K562 (cell line): ENCODE results near the gene CCDC159. TPM values are rescaled to one million over a fixed set of nuclear protein-coding genes. Genes with fewer than 3 reads are reported as not detected.

Experiments used
- NRF1 ChIP-seq, 2 experiments: fragments of 450-650 bp; IDR thresholded peaks in 1 of 2; conservative IDR thresholded peaks in 1 of 2; 2 replicates each; pipeline ENCODE4 v1.6.1; 2014; ENCODE audit warnings: mild to moderate bottlenecking in 2 of 2
- RBFOX2 ChIP-seq: fragments of 200-400 bp; formaldehyde crosslinking; IDR thresholded peaks from 2 replicates; pipeline ENCODE4 v1.6.1; 2017; ENCODE audit warnings: low read depth, mild to moderate bottlenecking, low read length, moderate library complexity
- SIN3A ChIP-seq, 2 experiments: fragments of 150-350 bp in 1 of 2; IDR thresholded peaks; 2 replicates each; pipeline ENCODE4 v1.6.1; 2011 to 2016; ENCODE audit warnings: borderline replicate concordance in 2 of 2, low read depth in 2 of 2, low read length in 2 of 2, mild to moderate bottlenecking in 2 of 2, moderate library complexity in 2 of 2; ENCODE audit not compliant: control insufficient read depth in 1 of 2
- SMARCB1 ChIP-seq: IDR thresholded peaks from 2 replicates; pipeline ENCODE4 v1.6.1; 2011; ENCODE audit warnings: improper control_type of control experiment, low read depth; ENCODE audit not compliant: insufficient read length
- ZNF354B ChIP-seq: fragments of 250-450 bp; sonication (Bioruptor Pico); IDR thresholded peaks from 2 replicates; pipeline ENCODE4 v1.4.0; 2020
- polyA plus RNA-seq, 8 experiments: library from polyadenylated mRNA; depleted of rRNA in 4 of 8; stranded (reverse) in 5 of 8; unstranded in 3 of 8; fragments of >200 nt; fragmentation: Nextera tagmentation in 2 of 8; fragmentation: Illumina TruSeq in 1 of 8; extraction: Ambion mirVana in 2 of 8; extraction: Trizol in 1 of 8; gene quantifications; 2 replicates each; pipeline versions ENCODE4 v1.2.1 to v1.2.3, GENCODE V29; 2011 to 2014; ENCODE audit warnings: inconsistent platforms in 1 of 8, missing spikeins in 1 of 8
- total RNA-seq, 7 experiments: library from RNA; depleted of rRNA in 6 of 7; stranded (reverse); fragments of >200 nt in 6 of 7; fragmentation: Illumina TruSeq in 2 of 7; extraction: Trizol in 2 of 7; gene quantifications; 2 replicates each; pipeline versions ENCODE4 v1.2.1 to v1.2.3, GENCODE V29; 2011 to 2021; ENCODE audit warnings: low replicate concordance in 1 of 7
- TF ChIP-seq, protein P1 (sequence below): fragments of 450-650 bp; IDR thresholded peaks from 2 replicates; pipeline ENCODE4 v1.6.1; 2016; ENCODE audit warnings: mild to moderate bottlenecking, moderate library complexity
- TF ChIP-seq, protein P2 (sequence below): fragments of 450-650 bp; IDR thresholded peaks from 2 replicates; pipeline ENCODE4 v1.6.1; 2016; ENCODE audit warnings: antibody characterized with exemption
- TF ChIP-seq, protein P3 (sequence below): fragments of 450-650 bp; formaldehyde crosslinking; IDR thresholded peaks from 2 replicates; pipeline ENCODE4 v1.4.0; 2022; ENCODE audit warnings: missing genetic modification characterization
- TF ChIP-seq, protein P4 (sequence below), 2 experiments: fragments of 450-650 bp; conservative IDR thresholded peaks; 2 replicates each; pipeline ENCODE4 v1.6.1; 2017; ENCODE audit warnings: mild to moderate bottlenecking in 2 of 2, moderate library complexity in 2 of 2

CCDC159 gene
- total and polyA plus RNA-seq, 9 of the 15 experiments (the other 6 are each of a cell fraction or from before 2014, with no cell fraction given): 0.68 to 10.1 (median 4.7) TPM

DNA sequence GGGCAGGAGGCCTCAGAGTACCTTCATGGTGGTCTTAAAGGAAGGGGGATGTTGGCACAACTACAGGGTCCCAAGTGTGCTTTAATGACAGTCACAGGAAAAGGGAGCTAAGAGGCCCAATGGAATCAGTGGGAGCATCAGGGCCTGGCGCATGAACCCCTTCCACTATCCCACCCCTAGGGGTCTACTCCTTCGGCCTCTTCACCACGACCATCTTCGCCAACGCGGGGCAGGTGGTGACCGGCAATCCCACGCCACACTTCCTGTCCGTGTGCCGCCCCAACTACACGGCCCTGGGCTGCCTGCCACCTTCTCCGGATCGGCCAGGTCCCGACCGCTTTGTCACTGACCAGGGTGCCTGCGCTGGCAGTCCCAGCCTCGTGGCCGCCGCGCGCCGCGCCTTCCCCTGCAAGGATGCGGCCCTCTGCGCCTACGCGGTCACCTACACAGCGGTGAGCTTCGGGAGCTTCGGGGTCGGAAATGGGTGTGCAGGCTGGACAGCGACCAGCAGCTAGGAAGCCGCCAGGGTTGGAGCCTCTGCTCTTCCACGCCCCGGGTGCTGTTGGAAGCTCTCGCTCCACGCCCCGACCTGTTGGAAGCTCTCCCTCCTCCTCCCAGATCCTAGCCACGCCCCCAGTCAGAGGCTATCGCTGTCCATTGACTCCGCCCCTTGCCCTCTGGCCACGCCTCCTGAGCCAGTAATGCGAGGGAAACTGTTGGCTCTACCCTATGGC lies 14.9 kb downstream of the CCDC159 start (continued):
- TF ChIP-seq, protein P1, sequence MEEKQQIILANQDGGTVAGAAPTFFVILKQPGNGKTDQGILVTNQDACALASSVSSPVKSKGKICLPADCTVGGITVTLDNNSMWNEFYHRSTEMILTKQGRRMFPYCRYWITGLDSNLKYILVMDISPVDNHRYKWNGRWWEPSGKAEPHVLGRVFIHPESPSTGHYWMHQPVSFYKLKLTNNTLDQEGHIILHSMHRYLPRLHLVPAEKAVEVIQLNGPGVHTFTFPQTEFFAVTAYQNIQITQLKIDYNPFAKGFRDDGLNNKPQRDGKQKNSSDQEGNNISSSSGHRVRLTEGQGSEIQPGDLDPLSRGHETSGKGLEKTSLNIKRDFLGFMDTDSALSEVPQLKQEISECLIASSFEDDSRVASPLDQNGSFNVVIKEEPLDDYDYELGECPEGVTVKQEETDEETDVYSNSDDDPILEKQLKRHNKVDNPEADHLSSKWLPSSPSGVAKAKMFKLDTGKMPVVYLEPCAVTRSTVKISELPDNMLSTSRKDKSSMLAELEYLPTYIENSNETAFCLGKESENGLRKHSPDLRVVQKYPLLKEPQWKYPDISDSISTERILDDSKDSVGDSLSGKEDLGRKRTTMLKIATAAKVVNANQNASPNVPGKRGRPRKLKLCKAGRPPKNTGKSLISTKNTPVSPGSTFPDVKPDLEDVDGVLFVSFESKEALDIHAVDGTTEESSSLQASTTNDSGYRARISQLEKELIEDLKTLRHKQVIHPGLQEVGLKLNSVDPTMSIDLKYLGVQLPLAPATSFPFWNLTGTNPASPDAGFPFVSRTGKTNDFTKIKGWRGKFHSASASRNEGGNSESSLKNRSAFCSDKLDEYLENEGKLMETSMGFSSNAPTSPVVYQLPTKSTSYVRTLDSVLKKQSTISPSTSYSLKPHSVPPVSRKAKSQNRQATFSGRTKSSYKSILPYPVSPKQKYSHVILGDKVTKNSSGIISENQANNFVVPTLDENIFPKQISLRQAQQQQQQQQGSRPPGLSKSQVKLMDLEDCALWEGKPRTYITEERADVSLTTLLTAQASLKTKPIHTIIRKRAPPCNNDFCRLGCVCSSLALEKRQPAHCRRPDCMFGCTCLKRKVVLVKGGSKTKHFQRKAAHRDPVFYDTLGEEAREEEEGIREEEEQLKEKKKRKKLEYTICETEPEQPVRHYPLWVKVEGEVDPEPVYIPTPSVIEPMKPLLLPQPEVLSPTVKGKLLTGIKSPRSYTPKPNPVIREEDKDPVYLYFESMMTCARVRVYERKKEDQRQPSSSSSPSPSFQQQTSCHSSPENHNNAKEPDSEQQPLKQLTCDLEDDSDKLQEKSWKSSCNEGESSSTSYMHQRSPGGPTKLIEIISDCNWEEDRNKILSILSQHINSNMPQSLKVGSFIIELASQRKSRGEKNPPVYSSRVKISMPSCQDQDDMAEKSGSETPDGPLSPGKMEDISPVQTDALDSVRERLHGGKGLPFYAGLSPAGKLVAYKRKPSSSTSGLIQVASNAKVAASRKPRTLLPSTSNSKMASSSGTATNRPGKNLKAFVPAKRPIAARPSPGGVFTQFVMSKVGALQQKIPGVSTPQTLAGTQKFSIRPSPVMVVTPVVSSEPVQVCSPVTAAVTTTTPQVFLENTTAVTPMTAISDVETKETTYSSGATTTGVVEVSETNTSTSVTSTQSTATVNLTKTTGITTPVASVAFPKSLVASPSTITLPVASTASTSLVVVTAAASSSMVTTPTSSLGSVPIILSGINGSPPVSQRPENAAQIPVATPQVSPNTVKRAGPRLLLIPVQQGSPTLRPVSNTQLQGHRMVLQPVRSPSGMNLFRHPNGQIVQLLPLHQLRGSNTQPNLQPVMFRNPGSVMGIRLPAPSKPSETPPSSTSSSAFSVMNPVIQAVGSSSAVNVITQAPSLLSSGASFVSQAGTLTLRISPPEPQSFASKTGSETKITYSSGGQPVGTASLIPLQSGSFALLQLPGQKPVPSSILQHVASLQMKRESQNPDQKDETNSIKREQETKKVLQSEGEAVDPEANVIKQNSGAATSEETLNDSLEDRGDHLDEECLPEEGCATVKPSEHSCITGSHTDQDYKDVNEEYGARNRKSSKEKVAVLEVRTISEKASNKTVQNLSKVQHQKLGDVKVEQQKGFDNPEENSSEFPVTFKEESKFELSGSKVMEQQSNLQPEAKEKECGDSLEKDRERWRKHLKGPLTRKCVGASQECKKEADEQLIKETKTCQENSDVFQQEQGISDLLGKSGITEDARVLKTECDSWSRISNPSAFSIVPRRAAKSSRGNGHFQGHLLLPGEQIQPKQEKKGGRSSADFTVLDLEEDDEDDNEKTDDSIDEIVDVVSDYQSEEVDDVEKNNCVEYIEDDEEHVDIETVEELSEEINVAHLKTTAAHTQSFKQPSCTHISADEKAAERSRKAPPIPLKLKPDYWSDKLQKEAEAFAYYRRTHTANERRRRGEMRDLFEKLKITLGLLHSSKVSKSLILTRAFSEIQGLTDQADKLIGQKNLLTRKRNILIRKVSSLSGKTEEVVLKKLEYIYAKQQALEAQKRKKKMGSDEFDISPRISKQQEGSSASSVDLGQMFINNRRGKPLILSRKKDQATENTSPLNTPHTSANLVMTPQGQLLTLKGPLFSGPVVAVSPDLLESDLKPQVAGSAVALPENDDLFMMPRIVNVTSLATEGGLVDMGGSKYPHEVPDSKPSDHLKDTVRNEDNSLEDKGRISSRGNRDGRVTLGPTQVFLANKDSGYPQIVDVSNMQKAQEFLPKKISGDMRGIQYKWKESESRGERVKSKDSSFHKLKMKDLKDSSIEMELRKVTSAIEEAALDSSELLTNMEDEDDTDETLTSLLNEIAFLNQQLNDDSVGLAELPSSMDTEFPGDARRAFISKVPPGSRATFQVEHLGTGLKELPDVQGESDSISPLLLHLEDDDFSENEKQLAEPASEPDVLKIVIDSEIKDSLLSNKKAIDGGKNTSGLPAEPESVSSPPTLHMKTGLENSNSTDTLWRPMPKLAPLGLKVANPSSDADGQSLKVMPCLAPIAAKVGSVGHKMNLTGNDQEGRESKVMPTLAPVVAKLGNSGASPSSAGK: peak; percentile 83
- TF ChIP-seq NRF1 (conservative IDR thresholded peaks at IDR 0.05 in 1 of 2, IDR thresholded peaks at IDR 0.05 in 1 of 2): peak; percentile 48 to 65; a peak in 3 of 4 replicates
- TF ChIP-seq ZNF354B: no peak
- no peak for TF ChIP-seq SMARCB1
- TF ChIP-seq SIN3A (IDR thresholded peaks at IDR 0.05; ENCODE audit: borderline replicate concordance in 2 of 2, control insufficient read depth in 1 of 2, low read depth in 2 of 2, low read length in 2 of 2): peak in 1 of 2 experiments; percentile 51; a peak in 1 of 4 replicates
- TF ChIP-seq, protein P2, sequence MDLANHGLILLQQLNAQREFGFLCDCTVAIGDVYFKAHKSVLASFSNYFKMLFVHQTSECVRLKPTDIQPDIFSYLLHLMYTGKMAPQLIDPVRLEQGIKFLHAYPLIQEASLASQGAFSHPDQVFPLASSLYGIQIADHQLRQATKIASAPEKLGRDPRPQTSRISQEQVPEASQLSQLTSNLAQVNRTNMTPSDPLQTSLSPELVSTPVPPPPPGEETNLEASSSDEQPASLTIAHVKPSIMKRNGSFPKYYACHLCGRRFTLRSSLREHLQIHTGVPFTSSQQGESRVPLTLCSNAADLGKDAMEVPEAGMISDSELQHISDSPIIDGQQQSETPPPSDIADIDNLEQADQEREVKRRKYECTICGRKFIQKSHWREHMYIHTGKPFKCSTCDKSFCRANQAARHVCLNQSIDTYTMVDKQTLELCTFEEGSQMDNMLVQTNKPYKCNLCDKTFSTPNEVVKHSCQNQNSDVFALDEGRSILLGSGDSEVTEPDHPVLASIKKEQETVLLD: 0 out of 2 replicates have a peak, but pooled peaks have one; percentile 13
- TF ChIP-seq, protein P3, sequence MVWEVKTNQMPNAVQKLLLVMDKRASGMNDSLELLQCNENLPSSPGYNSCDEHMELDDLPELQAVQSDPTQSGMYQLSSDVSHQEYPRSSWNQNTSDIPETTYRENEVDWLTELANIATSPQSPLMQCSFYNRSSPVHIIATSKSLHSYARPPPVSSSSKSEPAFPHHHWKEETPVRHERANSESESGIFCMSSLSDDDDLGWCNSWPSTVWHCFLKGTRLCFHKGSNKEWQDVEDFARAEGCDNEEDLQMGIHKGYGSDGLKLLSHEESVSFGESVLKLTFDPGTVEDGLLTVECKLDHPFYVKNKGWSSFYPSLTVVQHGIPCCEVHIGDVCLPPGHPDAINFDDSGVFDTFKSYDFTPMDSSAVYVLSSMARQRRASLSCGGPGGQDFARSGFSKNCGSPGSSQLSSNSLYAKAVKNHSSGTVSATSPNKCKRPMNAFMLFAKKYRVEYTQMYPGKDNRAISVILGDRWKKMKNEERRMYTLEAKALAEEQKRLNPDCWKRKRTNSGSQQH: no peak
- peak; percentile 59 for TF ChIP-seq RBFOX2
- TF ChIP-seq, protein P4, sequence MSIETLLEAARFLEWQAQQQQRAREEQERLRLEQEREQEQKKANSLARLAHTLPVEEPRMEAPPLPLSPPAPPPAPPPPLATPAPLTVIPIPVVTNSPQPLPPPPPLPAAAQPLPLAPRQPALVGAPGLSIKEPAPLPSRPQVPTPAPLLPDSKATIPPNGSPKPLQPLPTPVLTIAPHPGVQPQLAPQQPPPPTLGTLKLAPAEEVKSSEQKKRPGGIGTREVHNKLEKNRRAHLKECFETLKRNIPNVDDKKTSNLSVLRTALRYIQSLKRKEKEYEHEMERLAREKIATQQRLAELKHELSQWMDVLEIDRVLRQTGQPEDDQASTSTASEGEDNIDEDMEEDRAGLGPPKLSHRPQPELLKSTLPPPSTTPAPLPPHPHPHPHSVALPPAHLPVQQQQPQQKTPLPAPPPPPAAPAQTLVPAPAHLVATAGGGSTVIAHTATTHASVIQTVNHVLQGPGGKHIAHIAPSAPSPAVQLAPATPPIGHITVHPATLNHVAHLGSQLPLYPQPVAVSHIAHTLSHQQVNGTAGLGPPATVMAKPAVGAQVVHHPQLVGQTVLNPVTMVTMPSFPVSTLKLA (conservative IDR thresholded peaks at IDR 0.05): 0 out of 4 replicates have a peak, but pooled peaks of 1 of the 2 experiments have one; percentile 30
